ENCODE data around the gene TTLL5.

The TTLL5 gene, protein sequence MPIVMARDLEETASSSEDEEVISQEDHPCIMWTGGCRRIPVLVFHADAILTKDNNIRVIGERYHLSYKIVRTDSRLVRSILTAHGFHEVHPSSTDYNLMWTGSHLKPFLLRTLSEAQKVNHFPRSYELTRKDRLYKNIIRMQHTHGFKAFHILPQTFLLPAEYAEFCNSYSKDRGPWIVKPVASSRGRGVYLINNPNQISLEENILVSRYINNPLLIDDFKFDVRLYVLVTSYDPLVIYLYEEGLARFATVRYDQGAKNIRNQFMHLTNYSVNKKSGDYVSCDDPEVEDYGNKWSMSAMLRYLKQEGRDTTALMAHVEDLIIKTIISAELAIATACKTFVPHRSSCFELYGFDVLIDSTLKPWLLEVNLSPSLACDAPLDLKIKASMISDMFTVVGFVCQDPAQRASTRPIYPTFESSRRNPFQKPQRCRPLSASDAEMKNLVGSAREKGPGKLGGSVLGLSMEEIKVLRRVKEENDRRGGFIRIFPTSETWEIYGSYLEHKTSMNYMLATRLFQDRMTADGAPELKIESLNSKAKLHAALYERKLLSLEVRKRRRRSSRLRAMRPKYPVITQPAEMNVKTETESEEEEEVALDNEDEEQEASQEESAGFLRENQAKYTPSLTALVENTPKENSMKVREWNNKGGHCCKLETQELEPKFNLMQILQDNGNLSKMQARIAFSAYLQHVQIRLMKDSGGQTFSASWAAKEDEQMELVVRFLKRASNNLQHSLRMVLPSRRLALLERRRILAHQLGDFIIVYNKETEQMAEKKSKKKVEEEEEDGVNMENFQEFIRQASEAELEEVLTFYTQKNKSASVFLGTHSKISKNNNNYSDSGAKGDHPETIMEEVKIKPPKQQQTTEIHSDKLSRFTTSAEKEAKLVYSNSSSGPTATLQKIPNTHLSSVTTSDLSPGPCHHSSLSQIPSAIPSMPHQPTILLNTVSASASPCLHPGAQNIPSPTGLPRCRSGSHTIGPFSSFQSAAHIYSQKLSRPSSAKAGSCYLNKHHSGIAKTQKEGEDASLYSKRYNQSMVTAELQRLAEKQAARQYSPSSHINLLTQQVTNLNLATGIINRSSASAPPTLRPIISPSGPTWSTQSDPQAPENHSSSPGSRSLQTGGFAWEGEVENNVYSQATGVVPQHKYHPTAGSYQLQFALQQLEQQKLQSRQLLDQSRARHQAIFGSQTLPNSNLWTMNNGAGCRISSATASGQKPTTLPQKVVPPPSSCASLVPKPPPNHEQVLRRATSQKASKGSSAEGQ (N-terminal part only)

DNA sequence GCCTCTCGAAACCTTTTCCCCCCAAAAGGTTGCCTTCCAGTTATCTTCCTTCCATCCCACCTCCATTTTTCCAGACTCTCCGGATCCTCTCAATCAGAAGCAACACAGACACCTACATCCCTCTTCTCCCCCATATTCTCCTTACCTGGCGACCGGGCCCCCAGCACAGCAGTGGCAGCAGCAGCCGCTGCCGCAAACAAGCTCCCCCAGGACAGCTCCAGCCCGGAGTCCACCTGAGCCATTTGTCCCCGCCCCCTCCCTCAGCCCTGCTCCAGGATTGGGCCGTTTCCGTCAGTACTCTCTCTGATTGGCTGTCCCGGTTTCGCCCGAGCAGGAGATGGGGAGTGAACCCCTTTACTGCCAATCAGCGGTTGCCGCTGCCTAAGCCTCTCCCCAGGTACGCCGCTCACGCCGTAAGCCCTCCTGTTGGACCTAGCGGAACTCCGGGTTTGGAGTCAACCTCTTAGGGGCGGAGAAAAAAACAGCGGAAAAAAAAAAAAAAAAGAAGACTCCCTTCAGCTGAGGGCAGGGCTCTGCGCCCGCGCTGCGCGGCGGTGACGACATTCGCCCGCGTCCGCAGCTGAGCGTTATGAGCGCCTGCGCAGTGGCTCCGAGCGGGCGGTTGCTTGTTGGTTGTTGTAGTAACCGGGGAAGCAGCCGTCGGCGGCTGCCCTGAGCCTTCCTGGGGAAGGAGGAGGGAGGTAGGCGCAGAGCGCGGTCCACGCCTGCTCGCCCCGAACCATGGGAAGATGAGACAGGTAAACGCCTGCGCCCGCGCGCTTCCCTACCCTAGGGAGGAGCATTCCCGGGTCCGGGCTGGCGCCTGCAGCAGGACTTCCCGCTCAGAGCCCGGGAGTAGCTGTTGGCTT is at the start of gene TTLL5, which contains the start of gene ERG28:
Gene TTLL5, plus strand, starts transcription at position 617 of the 869 bp plus-strand sequence. CDS start 1,904 bp downstream, outside the sequence.
Gene ERG28, minus strand, starts transcription at position 247 of the 869 bp plus-strand sequence. CDS start 3,374 bp downstream, outside the sequence.
- Histone ChIP-seq H3K4me3 (ENCODE audit: low read length) (peak within 1 kb of the TSS; percentile 75), H3K9me3 (ENCODE audit: control insufficient read depth, low read length) (no peaks in the 10 kb centered on the region), H3K4me1 (ENCODE audit: control insufficient read depth, insufficient read depth, low read length) (peaks cover 8% of the 10 kb centered on the region), H3K27me3 (ENCODE audit: control insufficient read depth, insufficient read depth, low read length) (no peaks in the 10 kb centered on the region), H3K36me3 (ENCODE audit: control insufficient read depth, insufficient read depth, low read length) (no peaks in the 10 kb centered on the region), H3K9ac (ENCODE audit: low read length) (peak within 1 kb of the TSS; percentile 74)

DNA sequence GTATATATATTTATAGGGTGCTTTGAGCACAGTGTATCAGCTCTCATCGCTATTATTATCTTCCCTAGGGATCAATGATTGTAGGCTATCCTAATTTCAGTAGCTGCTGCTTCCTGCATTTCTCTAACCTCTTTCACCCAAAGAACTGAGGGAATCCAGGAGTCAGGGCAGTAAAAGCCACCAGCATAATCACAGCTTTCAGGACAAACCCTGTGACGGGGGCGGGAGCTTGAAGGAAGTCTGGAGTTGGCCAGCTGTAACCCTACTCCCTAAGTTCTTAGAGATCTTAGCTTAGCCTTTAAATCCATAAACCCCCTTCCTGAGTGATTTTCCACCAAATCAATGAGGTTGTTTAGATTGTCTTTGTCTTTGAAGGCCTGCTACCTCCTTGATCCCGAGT is 48.9 kb upstream of the TTLL5 start:
- H3K36me3 ChIP-seq (ENCODE audit: control insufficient read depth, insufficient read depth, low read length): no peaks in the 10 kb centered on the region

DNA sequence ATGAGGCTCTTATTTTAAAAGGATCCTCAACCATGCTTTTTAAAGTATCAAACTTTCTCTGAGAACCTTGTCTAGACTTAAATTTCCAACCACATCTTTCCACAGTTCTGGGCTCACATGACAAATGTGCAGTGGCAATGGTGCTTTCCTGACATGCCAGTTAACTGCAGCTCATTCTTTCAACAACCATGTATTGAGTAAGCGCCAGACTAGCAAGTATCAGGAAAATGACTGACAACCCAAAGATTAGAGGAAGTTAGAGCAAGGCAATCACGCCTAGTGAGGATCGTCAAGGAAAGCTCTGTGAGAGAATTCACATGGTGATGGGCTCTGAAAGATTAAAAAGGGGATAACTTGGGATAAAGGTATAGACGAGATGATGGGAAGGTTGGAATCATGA is 46.9 kb upstream of the TTLL5 start:
- Histone ChIP-seq H3K9ac (ENCODE audit: low read length) (no peak overlapping the region), H3K36me3 (ENCODE audit: control insufficient read depth, insufficient read depth, low read length) (no peaks in the 10 kb centered on the region), H3K4me1 (ENCODE audit: control insufficient read depth, insufficient read depth, low read length) (no peaks in the 10 kb centered on the region)

More for the DNA sequence above, 48.9 kb upstream of the TTLL5 start:
- no peak overlapping the region for H3K9ac ChIP-seq (ENCODE audit: low read length)
- peaks cover 24% of the 10 kb centered on the region for H3K27me3 ChIP-seq (ENCODE audit: control insufficient read depth, insufficient read depth, low read length)
- H3K4me3 ChIP-seq (ENCODE audit: low read length): no peak overlapping the region
- no peaks in the 10 kb centered on the region for H3K4me1 ChIP-seq (ENCODE audit: control insufficient read depth, insufficient read depth, low read length)
- no peaks in the 10 kb centered on the region for H3K9me3 ChIP-seq (ENCODE audit: control insufficient read depth, low read length)

DNA sequence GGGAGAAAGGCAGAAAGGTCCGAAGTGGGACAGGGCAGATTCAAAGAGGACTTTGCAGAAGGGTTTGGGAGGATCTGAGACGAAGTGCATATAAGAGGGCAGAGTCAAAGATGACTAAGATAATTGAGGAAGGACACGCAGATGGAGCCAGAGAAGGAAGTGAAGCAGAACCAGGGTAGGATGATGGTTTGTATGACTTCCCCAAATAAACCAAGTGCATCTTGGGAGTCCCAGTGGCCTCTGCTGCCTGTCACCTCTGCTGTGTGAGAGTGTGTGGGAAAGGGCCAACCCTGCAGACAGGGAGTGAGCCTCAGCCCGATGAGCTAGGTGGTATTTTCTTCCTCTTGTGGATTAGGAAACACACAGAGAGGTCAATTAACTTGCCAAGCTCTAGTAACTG is 45.8 kb upstream of the TTLL5 start:
- Histone ChIP-seq H3K4me1 (ENCODE audit: control insufficient read depth, insufficient read depth, low read length) (no peaks in the 10 kb centered on the region), H3K9ac (ENCODE audit: low read length) (no peak overlapping the region)

More for the DNA sequence above, 46.9 kb upstream of the TTLL5 start:
- H3K9me3 ChIP-seq (ENCODE audit: control insufficient read depth, low read length): no peaks in the 10 kb centered on the region
- peaks cover 14% of the 10 kb centered on the region for H3K27me3 ChIP-seq (ENCODE audit: control insufficient read depth, insufficient read depth, low read length)
- no peak overlapping the region for H3K4me3 ChIP-seq (ENCODE audit: low read length)

DNA sequence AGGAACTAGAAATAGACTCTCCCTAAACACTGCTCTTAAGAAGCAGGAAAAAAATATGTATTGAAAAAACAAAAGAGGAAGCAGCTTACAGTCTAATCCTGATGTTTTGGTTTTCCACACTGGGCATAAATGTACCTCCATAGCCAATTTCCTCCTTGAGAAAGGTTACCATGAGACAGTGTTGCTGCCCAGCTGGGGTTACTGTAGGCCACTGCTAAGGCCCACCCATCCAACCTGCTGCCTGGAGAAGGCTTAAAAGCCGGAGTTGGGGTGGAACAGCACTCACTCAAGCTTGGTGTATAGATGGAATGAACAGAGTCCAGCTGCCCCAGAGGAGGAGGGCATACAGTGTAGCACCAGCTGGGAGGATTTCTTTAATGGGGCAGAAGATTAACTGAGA is 41.5 kb upstream of the TTLL5 start:
- H3K4me1 ChIP-seq (ENCODE audit: control insufficient read depth, insufficient read depth, low read length): no peaks in the 10 kb centered on the region
- peaks cover 17% of the 10 kb centered on the region for H3K27me3 ChIP-seq (ENCODE audit: control insufficient read depth, insufficient read depth, low read length)
- H3K9me3 ChIP-seq (ENCODE audit: control insufficient read depth, low read length): no peaks in the 10 kb centered on the region
- H3K4me3 ChIP-seq (ENCODE audit: low read length): no peak overlapping the region
- no peak overlapping the region for H3K9ac ChIP-seq (ENCODE audit: low read length)
- no peaks in the 10 kb centered on the region for H3K36me3 ChIP-seq (ENCODE audit: control insufficient read depth, insufficient read depth, low read length)

More for the DNA sequence above, 45.8 kb upstream of the TTLL5 start:
- H3K36me3 ChIP-seq (ENCODE audit: control insufficient read depth, insufficient read depth, low read length): no peaks in the 10 kb centered on the region
- no peak overlapping the region for H3K4me3 ChIP-seq (ENCODE audit: low read length)
- no peaks in the 10 kb centered on the region for H3K9me3 ChIP-seq (ENCODE audit: control insufficient read depth, low read length)
- peaks cover 11% of the 10 kb centered on the region for H3K27me3 ChIP-seq (ENCODE audit: control insufficient read depth, insufficient read depth, low read length)

DNA sequence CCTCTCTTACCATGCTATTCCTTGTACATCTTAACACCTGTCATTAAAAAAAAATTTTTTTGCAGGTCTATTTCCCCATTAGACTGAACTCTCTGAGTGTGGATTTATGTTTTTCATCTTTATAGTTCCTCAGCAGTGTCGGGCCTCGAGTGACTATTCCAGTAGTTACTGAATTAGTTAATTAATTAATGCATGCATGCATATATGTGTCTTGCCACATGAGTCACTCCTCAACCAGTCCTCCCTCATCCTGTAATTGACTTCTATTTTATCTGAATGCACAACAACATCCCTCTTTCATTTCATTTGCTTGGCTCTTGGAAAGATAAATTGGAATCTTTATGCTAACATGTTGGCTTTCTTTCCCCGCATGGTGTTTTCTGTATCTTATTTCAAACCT is 36.0 kb upstream of the TTLL5 start:
- Histone ChIP-seq H3K4me3 (ENCODE audit: low read length) (no peak overlapping the region), H3K9ac (ENCODE audit: low read length) (no peak overlapping the region), H3K4me1 (ENCODE audit: control insufficient read depth, insufficient read depth, low read length) (no peaks in the 10 kb centered on the region), H3K36me3 (ENCODE audit: control insufficient read depth, insufficient read depth, low read length) (no peaks in the 10 kb centered on the region), H3K9me3 (ENCODE audit: control insufficient read depth, low read length) (no peaks in the 10 kb centered on the region), H3K27me3 (ENCODE audit: control insufficient read depth, insufficient read depth, low read length) (peaks cover 6% of the 10 kb centered on the region)

DNA sequence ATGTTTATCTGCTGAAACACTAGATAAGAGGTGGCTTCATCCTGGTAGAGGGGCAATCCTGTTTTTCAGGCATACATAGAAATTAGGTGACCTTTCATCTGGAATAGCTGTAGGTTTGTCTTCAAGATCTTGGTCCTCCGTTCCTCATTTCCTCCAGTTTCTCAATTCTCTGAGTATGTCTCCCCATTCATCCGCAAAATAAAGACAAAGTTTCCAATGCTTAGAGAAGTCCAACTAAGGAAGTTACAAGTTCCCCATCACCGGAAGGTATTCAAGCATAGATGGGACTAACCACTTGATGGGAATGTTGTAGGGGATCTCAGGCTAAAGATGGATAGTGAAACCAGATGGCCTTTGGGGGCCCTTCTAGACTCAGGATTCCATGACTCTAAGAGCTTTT is 34.6 kb upstream of the TTLL5 start:
- no peaks in the 10 kb centered on the region for H3K4me1 ChIP-seq (ENCODE audit: control insufficient read depth, insufficient read depth, low read length)
- H3K27me3 ChIP-seq (ENCODE audit: control insufficient read depth, insufficient read depth, low read length): peaks cover 11% of the 10 kb centered on the region
- no peak overlapping the region for H3K9ac ChIP-seq (ENCODE audit: low read length)
- H3K4me3 ChIP-seq (ENCODE audit: low read length): no peak overlapping the region
- H3K36me3 ChIP-seq (ENCODE audit: control insufficient read depth, insufficient read depth, low read length): no peaks in the 10 kb centered on the region
- no peaks in the 10 kb centered on the region for H3K9me3 ChIP-seq (ENCODE audit: control insufficient read depth, low read length)

DNA sequence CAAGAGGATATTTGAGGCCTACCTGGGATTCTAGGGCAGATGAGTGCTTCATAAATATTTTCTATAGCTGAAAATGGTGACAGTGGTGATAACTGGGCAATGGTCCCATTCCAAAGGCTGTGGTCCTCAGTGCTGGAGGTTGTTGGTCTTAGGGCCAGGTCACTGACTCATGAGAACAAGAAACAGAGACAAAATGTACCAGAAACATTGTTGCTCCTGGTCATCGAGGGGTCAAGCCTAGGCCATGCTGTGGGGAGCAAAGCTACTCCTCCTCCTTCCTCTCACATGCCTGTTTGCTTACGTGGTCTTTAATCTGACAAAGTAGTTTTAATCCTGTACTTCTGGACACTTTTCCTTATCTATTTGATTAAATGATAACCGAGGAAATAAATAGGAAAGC is 34.2 kb upstream of the TTLL5 start:
- Histone ChIP-seq H3K4me3 (ENCODE audit: low read length) (no peak overlapping the region), H3K36me3 (ENCODE audit: control insufficient read depth, insufficient read depth, low read length) (no peaks in the 10 kb centered on the region), H3K9me3 (ENCODE audit: control insufficient read depth, low read length) (no peaks in the 10 kb centered on the region), H3K4me1 (ENCODE audit: control insufficient read depth, insufficient read depth, low read length) (no peaks in the 10 kb centered on the region), H3K9ac (ENCODE audit: low read length) (no peak overlapping the region), H3K27me3 (ENCODE audit: control insufficient read depth, insufficient read depth, low read length) (peaks cover 16% of the 10 kb centered on the region)

DNA sequence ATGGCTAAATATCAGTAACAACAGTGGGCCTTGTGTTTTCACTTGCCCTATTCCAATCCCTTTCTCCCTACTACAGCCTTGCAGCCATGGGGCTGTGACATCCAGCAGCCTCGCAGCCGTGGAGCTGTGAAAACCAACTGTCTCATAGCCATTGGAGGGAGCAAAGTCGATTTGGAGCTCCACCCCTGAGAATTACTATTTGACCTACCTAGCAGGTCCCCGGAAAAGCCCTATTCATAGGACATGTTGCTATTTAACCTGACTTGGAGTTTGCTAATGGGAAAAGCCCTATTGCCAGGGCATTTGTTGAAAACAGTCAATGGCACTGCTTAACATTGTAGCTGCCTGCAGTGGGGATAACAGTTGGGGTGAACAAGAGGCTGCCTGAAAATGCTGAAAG is 33.6 kb upstream of the TTLL5 start:
- Histone ChIP-seq H3K9me3 (ENCODE audit: control insufficient read depth, low read length) (no peaks in the 10 kb centered on the region), H3K4me3 (ENCODE audit: low read length) (no peak overlapping the region), H3K4me1 (ENCODE audit: control insufficient read depth, insufficient read depth, low read length) (no peaks in the 10 kb centered on the region), H3K36me3 (ENCODE audit: control insufficient read depth, insufficient read depth, low read length) (no peaks in the 10 kb centered on the region), H3K27me3 (ENCODE audit: control insufficient read depth, insufficient read depth, low read length) (peaks cover 16% of the 10 kb centered on the region), H3K9ac (ENCODE audit: low read length) (no peak overlapping the region)

DNA sequence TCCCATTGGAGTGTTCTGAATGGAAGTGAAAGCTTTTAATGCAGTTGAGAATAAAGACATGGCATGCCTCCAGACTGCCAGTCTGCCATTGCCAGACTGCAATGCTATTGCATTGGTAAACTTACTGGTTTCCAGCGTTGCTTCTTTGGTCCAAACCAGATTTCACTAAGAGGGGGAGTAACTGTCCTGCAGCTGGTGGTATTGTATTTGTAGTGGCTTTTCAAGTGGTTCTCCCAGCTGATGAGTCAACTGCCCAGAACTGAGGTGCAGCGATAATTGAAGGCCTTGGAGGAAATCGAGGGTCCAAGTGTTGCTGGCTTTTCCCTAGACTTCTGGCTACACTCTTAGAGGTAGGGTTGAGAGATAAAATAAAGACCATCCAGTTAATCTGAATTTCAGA is 32.2 kb upstream of the TTLL5 start:
- Histone ChIP-seq H3K27me3 (ENCODE audit: control insufficient read depth, insufficient read depth, low read length) (peaks cover 10% of the 10 kb centered on the region), H3K9ac (ENCODE audit: low read length) (no peak overlapping the region), H3K9me3 (ENCODE audit: control insufficient read depth, low read length) (no peaks in the 10 kb centered on the region), H3K36me3 (ENCODE audit: control insufficient read depth, insufficient read depth, low read length) (no peaks in the 10 kb centered on the region), H3K4me1 (ENCODE audit: control insufficient read depth, insufficient read depth, low read length) (no peaks in the 10 kb centered on the region), H3K4me3 (ENCODE audit: low read length) (no peak overlapping the region)

Data from mucosa of stomach (tissue), 1 donor.